Ascending aorta (tissue), 2 donors: ENCODE measurements around the gene ITM2C. TPM values are rescaled to one million over a fixed set of nuclear protein-coding genes. Genes with fewer than 3 reads are reported as not detected.

Experiments used
- DNase-seq, 2 donors: peaks; one replicate each; pipeline ENCODE4 v3.0.0-alpha.2; 2019; ENCODE audit warnings: low spot score in 2 of 2
- H3K27ac ChIP-seq, 2 donors: fragments of 200-600 bp; sonication (generic); one replicate each; pipeline ENCODE4 v1.5.1; 2016 to 2017; ENCODE audit warnings: mild to moderate bottlenecking in 1 of 2
- H3K27me3 ChIP-seq: fragments of 200-600 bp; sonication (generic); one replicate; pipeline ENCODE4 v1.5.1; 2017
- H3K36me3 ChIP-seq, 2 donors: fragments of 200-600 bp; sonication (generic); one replicate each; pipeline ENCODE4 v1.5.1; 2016
- H3K4me1 ChIP-seq, 2 donors: fragments of 200-600 bp; sonication (generic); one replicate each; pipeline ENCODE4 v1.5.1; 2016 to 2017; ENCODE audit warnings: mild to moderate bottlenecking in 1 of 2
- H3K4me3 ChIP-seq, 2 donors: fragments of 200-600 bp; sonication (generic); one replicate each; pipeline ENCODE4 v1.5.1; 2016 to 2017; ENCODE audit warnings: mild to moderate bottlenecking in 1 of 2
- H3K9me3 ChIP-seq, 2 donors: fragments of 200-600 bp; sonication (generic); one replicate each; pipeline ENCODE4 v1.5.1; 2016
- intact Hi-C: fragments of 100-400 bp; cut with DNase I; formaldehyde crosslinking; loops from one replicate; pipeline ENCODE4 v1.15.1; 2023
- total RNA-seq: library from RNA; depleted of rRNA; stranded (reverse); fragments of >200 nt; gene quantifications from one replicate; pipeline ENCODE4 v1.1.0, GENCODE V29; 2016
- TF ChIP-seq, protein P1 (sequence below), 3 experiments: fragments of 200-600 bp in 2 of 3; fragments of 450-650 bp in 1 of 3; sonication (generic) in 2 of 3; IDR thresholded peaks; one replicate each; pipeline ENCODE4 v1.5.1; 2016 to 2019; ENCODE audit warnings: antibody characterized with exemption in 3 of 3, mild to moderate bottlenecking in 1 of 3, moderate library complexity in 1 of 3

Gene ITM2C
- total RNA-seq, 1 donor from 2014 or later, result 84.9 TPM

DNA sequence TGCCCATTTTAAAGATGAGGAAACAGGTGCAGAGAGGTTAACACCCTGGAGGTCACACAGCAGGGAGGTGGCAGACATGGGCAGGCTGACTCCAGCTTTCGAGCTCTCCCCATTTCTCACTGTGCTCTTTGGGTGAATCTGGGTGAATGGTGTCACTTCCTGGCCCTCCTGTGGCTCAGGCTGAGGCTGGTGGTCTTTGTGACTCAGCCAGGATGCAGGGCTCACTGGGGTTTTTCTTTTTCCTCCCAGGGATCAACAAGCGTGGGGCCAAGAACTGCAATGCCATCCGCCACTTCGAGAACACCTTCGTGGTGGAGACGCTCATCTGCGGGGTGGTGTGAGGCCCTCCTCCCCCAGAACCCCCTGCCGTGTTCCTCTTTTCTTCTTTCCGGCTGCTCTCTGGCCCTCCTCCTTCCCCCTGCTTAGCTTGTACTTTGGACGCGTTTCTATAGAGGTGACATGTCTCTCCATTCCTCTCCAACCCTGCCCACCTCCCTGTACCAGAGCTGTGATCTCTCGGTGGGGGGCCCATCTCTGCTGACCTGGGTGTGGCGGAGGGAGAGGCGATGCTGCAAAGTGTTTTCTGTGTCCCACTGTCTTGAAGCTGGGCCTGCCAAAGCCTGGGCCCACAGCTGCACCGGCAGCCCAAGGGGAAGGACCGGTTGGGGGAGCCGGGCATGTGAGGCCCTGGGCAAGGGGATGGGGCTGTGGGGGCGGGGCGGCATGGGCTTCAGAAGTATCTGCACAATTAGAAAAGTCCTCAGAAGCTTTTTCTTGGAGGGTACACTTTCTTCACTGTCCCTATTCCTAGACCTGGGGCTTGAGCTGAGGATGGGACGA is 13.2 kb downstream of the ITM2C start:
- peaks cover 13 to 25% of the 10 kb centered on the region in 2 donors for H3K36me3 ChIP-seq
- intact Hi-C loops, result no loop called here
- no peaks in the 10 kb centered on the region for H3K27me3 ChIP-seq
- H3K4me1 ChIP-seq, result no peaks in the 10 kb centered on the region
- no peak overlapping the region for H3K4me3 ChIP-seq
- H3K27ac ChIP-seq, result no peak overlapping the region
- TF ChIP-seq, protein P1, sequence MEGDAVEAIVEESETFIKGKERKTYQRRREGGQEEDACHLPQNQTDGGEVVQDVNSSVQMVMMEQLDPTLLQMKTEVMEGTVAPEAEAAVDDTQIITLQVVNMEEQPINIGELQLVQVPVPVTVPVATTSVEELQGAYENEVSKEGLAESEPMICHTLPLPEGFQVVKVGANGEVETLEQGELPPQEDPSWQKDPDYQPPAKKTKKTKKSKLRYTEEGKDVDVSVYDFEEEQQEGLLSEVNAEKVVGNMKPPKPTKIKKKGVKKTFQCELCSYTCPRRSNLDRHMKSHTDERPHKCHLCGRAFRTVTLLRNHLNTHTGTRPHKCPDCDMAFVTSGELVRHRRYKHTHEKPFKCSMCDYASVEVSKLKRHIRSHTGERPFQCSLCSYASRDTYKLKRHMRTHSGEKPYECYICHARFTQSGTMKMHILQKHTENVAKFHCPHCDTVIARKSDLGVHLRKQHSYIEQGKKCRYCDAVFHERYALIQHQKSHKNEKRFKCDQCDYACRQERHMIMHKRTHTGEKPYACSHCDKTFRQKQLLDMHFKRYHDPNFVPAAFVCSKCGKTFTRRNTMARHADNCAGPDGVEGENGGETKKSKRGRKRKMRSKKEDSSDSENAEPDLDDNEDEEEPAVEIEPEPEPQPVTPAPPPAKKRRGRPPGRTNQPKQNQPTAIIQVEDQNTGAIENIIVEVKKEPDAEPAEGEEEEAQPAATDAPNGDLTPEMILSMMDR (IDR thresholded peaks at IDR 0.05), result no peak
- peak in 1 of 2 donors; percentile 53 for DNase-seq
- H3K9me3 ChIP-seq, result no peaks in the 10 kb centered on the region

DNA sequence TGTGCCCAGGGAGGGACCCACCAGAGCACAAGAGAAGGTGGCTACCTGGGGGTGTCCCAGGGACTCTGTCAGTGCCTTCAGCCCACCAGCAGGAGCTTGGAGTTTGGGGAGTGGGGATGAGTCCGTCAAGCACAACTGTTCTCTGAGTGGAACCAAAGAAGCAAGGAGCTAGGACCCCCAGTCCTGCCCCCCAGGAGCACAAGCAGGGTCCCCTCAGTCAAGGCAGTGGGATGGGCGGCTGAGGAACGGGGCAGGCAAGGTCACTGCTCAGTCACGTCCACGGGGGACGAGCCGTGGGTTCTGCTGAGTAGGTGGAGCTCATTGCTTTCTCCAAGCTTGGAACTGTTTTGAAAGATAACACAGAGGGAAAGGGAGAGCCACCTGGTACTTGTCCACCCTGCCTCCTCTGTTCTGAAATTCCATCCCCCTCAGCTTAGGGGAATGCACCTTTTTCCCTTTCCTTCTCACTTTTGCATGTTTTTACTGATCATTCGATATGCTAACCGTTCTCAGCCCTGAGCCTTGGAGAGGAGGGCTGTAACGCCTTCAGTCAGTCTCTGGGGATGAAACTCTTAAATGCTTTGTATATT is 14.0 kb downstream of the ITM2C start:
- intact Hi-C loops, result no loop called here
- Histone ChIP-seq H3K27me3 (no peaks in the 10 kb centered on the region), H3K9me3 (no peaks in the 10 kb centered on the region), H3K4me3 (no peak overlapping the region), H3K27ac (no peak overlapping the region), H3K36me3 (peaks cover 13 to 25% of the 10 kb centered on the region in 2 donors), H3K4me1 (no peaks in the 10 kb centered on the region)
- DNase-seq, result peak in 1 of 2 donors; percentile 56
- TF ChIP-seq, protein P1 (IDR thresholded peaks at IDR 0.05), result no peak

DNA sequence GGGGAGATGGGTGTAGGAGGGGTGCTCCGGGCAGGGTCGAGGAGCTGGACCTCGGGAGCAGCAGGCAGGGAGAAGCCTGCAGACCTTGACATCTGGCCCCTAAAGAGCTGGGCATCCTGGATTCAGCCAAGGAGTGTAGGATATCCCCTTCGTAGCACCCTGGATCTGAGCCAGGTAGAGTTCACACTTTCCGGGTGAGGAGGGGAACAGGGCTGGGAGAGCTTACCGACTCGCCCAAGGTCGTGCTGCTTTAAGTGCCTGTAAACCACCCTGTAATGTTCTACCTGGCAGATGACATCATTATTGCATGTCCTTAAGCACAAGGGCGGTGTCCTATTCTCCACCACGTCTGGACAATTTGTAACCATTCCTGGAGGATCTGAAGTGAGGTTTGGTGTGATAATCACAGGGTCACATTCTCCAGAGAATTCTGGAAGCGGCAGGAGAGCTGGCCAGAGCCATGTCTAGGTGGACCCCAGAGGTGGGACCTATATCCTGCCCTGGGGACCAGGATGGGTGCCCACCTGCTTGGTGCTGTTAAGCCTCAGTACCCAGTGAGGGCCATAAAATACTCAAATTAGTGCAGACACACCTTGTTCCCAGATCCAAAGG is 14.6 kb downstream of the ITM2C start:
- H3K36me3 ChIP-seq, result peaks cover 13 to 25% of the 10 kb centered on the region in 2 donors
- TF ChIP-seq, protein P1 (IDR thresholded peaks at IDR 0.05), result no peak
- intact Hi-C loops, result no loop called here
- H3K9me3 ChIP-seq, result no peaks in the 10 kb centered on the region
- no peaks in the 10 kb centered on the region for H3K4me1 ChIP-seq
- no peak overlapping the region for H3K4me3 ChIP-seq
- no peak overlapping the region for H3K27ac ChIP-seq
- DNase-seq, result peak in 1 of 2 donors; percentile 50
- H3K27me3 ChIP-seq, result no peaks in the 10 kb centered on the region

DNA sequence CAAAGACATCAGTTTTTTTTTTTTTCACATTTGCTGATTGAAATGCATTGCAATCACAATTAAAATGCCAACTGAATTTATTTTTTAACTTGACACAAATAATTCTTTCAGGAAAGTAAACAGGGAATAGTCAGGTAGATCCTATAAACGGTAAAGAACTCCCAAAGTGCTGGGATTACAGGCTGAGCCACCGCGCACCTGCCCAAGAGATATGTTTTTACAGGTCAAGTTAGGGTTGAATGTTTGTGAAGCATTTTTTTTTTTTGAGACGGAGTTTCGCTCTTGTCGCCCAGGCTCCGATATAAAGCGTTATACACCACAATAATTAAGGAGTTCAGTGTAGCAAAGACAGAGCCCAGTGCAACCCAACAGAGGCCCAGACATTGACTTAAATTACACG is 15.1 kb downstream of the ITM2C start:
- H3K27ac ChIP-seq, result no peak overlapping the region
- no peak overlapping the region for H3K4me3 ChIP-seq
- DNase-seq, result peak in 1 of 2 donors; percentile 9
- no peaks in the 10 kb centered on the region for H3K4me1 ChIP-seq
- TF ChIP-seq, protein P1 (IDR thresholded peaks at IDR 0.05), result no peak
- H3K36me3 ChIP-seq, result peaks cover 13 to 25% of the 10 kb centered on the region in 2 donors
- no peaks in the 10 kb centered on the region for H3K9me3 ChIP-seq
- H3K27me3 ChIP-seq, result no peaks in the 10 kb centered on the region
- intact Hi-C loops, result no loop called here

DNA sequence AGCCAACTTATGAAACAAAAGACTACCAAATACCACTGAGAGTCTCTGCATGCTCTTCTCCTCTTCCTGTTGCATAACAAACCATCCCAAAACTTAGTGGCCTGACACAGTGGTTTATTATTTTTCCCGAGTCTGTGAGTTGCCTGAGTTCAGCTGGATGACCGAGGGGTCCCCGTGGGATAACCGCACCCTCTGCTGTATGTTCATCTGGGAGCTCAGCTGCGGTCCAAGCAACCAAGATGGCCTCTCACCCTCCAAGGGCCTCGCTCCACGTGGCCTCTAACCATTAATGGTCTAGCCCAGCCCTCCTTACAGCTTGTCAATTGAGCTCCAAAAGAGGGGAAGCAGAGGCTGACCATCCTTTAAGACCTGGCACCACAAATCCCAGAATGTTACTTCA is 17.1 kb downstream of the ITM2C start:
- peak in 1 of 2 donors; percentile 19 for DNase-seq
- peaks cover 7 to 15% of the 10 kb centered on the region in 2 donors for H3K36me3 ChIP-seq
- no peaks in the 10 kb centered on the region for H3K9me3 ChIP-seq
- H3K27ac ChIP-seq, result no peak overlapping the region
- intact Hi-C loops, result no loop called here
- H3K27me3 ChIP-seq, result no peaks in the 10 kb centered on the region
- no peaks in the 10 kb centered on the region for H3K4me1 ChIP-seq
- TF ChIP-seq, protein P1 (IDR thresholded peaks at IDR 0.05), result no peak
- H3K4me3 ChIP-seq, result no peak overlapping the region
